CD4-positive, alpha-beta memory T cell (primary cell): ENCODE results near the gene MAP7. TPM values are rescaled to one million over a fixed set of nuclear protein-coding genes. Genes with fewer than 3 reads are reported as not detected.
A peak's percentile ranks its signal among the peaks of the same experiment; 100 is the strongest.

Source experiments
- CTCF ChIA-PET: fragments of 350-600 bp; sonication (Branson Sonifier 250); formaldehyde crosslinking; loops from one replicate; lab custom pipeline; 2021; ENCODE audit warnings: inconsistent platforms; ENCODE audit not compliant: partially characterized antibody; lab: Charles Lee
- POLR2A ChIA-PET: fragments of 350-600 bp; sonication (Branson Sonifier 250); formaldehyde crosslinking; loops from one replicate; lab custom pipeline; 2021; ENCODE audit not compliant: partially characterized antibody; lab: Charles Lee
- DNase-seq, 5 donors: peaks; one replicate each; pipeline versions ENCODE4 v3.0.0 to v3.0.0-alpha.2; 2020 to 2022; ENCODE audit warnings: mixed read lengths in 1 of 5
- H3K27ac ChIP-seq: one replicate; pipeline ENCODE4 v1.7.0; 2013; ENCODE audit warnings: low read depth, low read length
- H3K27me3 ChIP-seq: 2 replicates; pipeline ENCODE4 v1.7.0; 2013; ENCODE audit warnings: mild to moderate bottlenecking, low read length, moderate library complexity; ENCODE audit not compliant: insufficient read depth
- H3K36me3 ChIP-seq: 2 replicates; pipeline ENCODE4 v1.7.0; 2013; ENCODE audit warnings: mild to moderate bottlenecking, low read length, moderate library complexity; ENCODE audit not compliant: insufficient read depth
- H3K4me1 ChIP-seq: 2 replicates; pipeline ENCODE4 v1.7.0; 2013; ENCODE audit warnings: mild to moderate bottlenecking, low read length, moderate library complexity; ENCODE audit not compliant: insufficient read depth
- H3K4me3 ChIP-seq, 2 donors: one replicate each; pipeline ENCODE4 v1.7.0; 2013; ENCODE audit warnings: low read length in 2 of 2, mild to moderate bottlenecking in 1 of 2
- H3K9me3 ChIP-seq, 2 donors: one replicate each; pipeline ENCODE4 v1.7.0; 2013; ENCODE audit warnings: low read length in 2 of 2, control low read depth in 1 of 2; ENCODE audit not compliant: control insufficient read depth in 1 of 2
- H3K27ac Mint-ChIP-seq, 7 donors: one replicate each; pipeline ENCODE4 v1.8.0; 2020 to 2021; ENCODE audit warnings: mixed read lengths in 7 of 7, mild to moderate bottlenecking in 6 of 7, inconsistent platforms in 3 of 7, moderate library complexity in 3 of 7
- H3K27me3 Mint-ChIP-seq, 2 donors: one replicate each; pipeline ENCODE4 v1.8.0; 2020 to 2021; ENCODE audit warnings: mixed read lengths in 2 of 2
- H3K36me3 Mint-ChIP-seq, 2 donors: one replicate each; pipeline ENCODE4 v1.8.0; 2020 to 2021; ENCODE audit warnings: mixed read lengths in 2 of 2, inconsistent platforms in 1 of 2, mild to moderate bottlenecking in 1 of 2
- H3K4me1 Mint-ChIP-seq, 4 donors: one replicate each; pipeline ENCODE4 v1.8.0; 2020 to 2021; ENCODE audit warnings: mixed read lengths in 4 of 4, mild to moderate bottlenecking in 1 of 4
- H3K4me3 Mint-ChIP-seq, 8 donors: one replicate each; pipeline ENCODE4 v1.8.0; 2020 to 2021; ENCODE audit warnings: mixed read lengths in 8 of 8, mild to moderate bottlenecking in 7 of 8, moderate library complexity in 6 of 8, inconsistent platforms in 3 of 8
- H3K9me3 Mint-ChIP-seq, 8 donors: one replicate each; pipeline ENCODE4 v1.8.0; 2020 to 2021; ENCODE audit warnings: mixed read lengths in 8 of 8, mild to moderate bottlenecking in 5 of 8, inconsistent platforms in 3 of 8, moderate library complexity in 1 of 8
- intact Hi-C: fragments of 100-400 bp; cut with micrococcal nuclease; formaldehyde crosslinking; loops from one replicate; pipeline ENCODE4 v1.15.1; 2023
- polyA plus RNA-seq, 2 donors: library from polyadenylated mRNA; unstranded; fragments of 300-500 nt; fragmentation: Illumina TruSeq; gene quantifications; one replicate each; pipeline ENCODE4 v1.2.3, GENCODE V29; 2021
- total RNA-seq, 2 experiments: library from RNA; stranded (reverse); gene quantifications; one replicate each; pipeline ENCODE4 v1.2.3, GENCODE V29; 2021

The MAP7 gene
- total and polyA plus RNA-seq, 4 experiments from 2014 or later = 0.55 to 1.5 (median 0.65) TPM

GRCh38 chr6:136579800-136580199 is 29.6 kb upstream of the MAP7 start:
- DNase-seq = no peak
- Mint-ChIP-seq H3K36me3 (peaks cover 72 to 81% of the 10 kb centered on the region in 2 donors), H3K9me3 (no peaks in the 10 kb centered on the region), H3K27me3 (no peaks in the 10 kb centered on the region), H3K27ac (peak overlapping the region in 1 of 7 donors; percentile 32), H3K4me3 (no peak overlapping the region), H3K4me1 (peaks cover 0 to 1% (median 0%) of the 10 kb centered on the region in 4 donors)
- Histone ChIP-seq H3K4me1 (no peaks in the 10 kb centered on the region), H3K27me3 (no peaks in the 10 kb centered on the region), H3K27ac (no peak overlapping the region), H3K36me3 (peaks cover 57% of the 10 kb centered on the region), H3K9me3 (no peaks in the 10 kb centered on the region), H3K4me3 (no peak overlapping the region)
- ChIA-PET CTCF (interaction anchor here (1.1 kb wide), 1 partner anchor 23 kb away, joined by 3 read pairs; no protein-coding TSS in a partner anchor), POLR2A (no interaction called here)
- intact Hi-C loops = no loop called here

- Mint-ChIP-seq H3K4me1 (peaks cover 0 to 3% (median 0%) of the 10 kb centered on the region in 4 donors), H3K9me3 (peaks cover 0 to 3% (median under 1%) of the 10 kb centered on the region in 8 donors), H3K36me3 (peaks cover 69 to 76% of the 10 kb centered on the region in 2 donors), H3K27me3 (no peaks in the 10 kb centered on the region), H3K27ac (peak overlapping the region in 1 of 7 donors; percentile 42), H3K4me3 (no peak overlapping the region)
- intact Hi-C loops = no loop called here
- no peaks in the 10 kb centered on the region for H3K9me3 ChIP-seq
- DNase-seq = no peak
- peaks cover 54% of the 10 kb centered on the region for H3K36me3 ChIP-seq
- no peaks in the 10 kb centered on the region for H3K4me1 ChIP-seq
- no peak overlapping the region for H3K4me3 ChIP-seq
- no peaks in the 10 kb centered on the region for H3K27me3 ChIP-seq
- ChIA-PET CTCF (no interaction called here), POLR2A (no interaction called here)
- H3K27ac ChIP-seq = no peak overlapping the region
Measured at GRCh38 chr6:136576821-136577220, 26.6 kb upstream of the MAP7 start.

- peaks cover 0 to 23% (median 15%) of the 10 kb centered on the region in 4 donors for H3K4me1 Mint-ChIP-seq
Measured at GRCh38 chr6:136571496-136571895, 21.3 kb upstream of the MAP7 start.

GRCh38 chr6:136571065-136571464 is 20.8 kb upstream of the MAP7 start:
- Histone ChIP-seq H3K4me3 (no peak overlapping the region), H3K27ac (no peak overlapping the region), H3K27me3 (no peaks in the 10 kb centered on the region), H3K9me3 (no peaks in the 10 kb centered on the region), H3K4me1 (peaks cover 27% of the 10 kb centered on the region), H3K36me3 (peaks cover 20% of the 10 kb centered on the region)
- POLR2A ChIA-PET = no interaction called here
- H3K4me3 Mint-ChIP-seq = no peak overlapping the region
- peak overlapping the region in 1 of 7 donors; percentile 0 for H3K27ac Mint-ChIP-seq
- peaks cover 0 to 7% (median 3%) of the 10 kb centered on the region in 8 donors for H3K9me3 Mint-ChIP-seq
- no peak for DNase-seq
- CTCF ChIA-PET = no interaction called here
- intact Hi-C loops = no loop called here
- H3K36me3 Mint-ChIP-seq = peaks cover 63 to 71% of the 10 kb centered on the region in 2 donors
- H3K27me3 Mint-ChIP-seq = no peaks in the 10 kb centered on the region
- peaks cover 0 to 23% (median 15%) of the 10 kb centered on the region in 4 donors for H3K4me1 Mint-ChIP-seq

More at GRCh38 chr6:136571496-136571895, 21.3 kb upstream of the MAP7 start:
- ChIA-PET CTCF (no interaction called here), POLR2A (no interaction called here)
- Histone ChIP-seq H3K27ac (no peak overlapping the region), H3K36me3 (peaks cover 21% of the 10 kb centered on the region), H3K4me3 (no peak overlapping the region), H3K27me3 (no peaks in the 10 kb centered on the region), H3K9me3 (no peaks in the 10 kb centered on the region), H3K4me1 (peaks cover 23% of the 10 kb centered on the region)
- DNase-seq = no peak
- H3K27ac Mint-ChIP-seq = peak overlapping the region in 1 of 7 donors; percentile 0
- H3K4me3 Mint-ChIP-seq = no peak overlapping the region
- peaks cover 0 to 7% (median 3%) of the 10 kb centered on the region in 8 donors for H3K9me3 Mint-ChIP-seq
- H3K27me3 Mint-ChIP-seq = no peaks in the 10 kb centered on the region
- H3K36me3 Mint-ChIP-seq = peaks cover 64 to 71% of the 10 kb centered on the region in 2 donors
- intact Hi-C loops = no loop called here

- Mint-ChIP-seq H3K4me3 (no peak overlapping the region), H3K4me1 (peaks cover 4 to 39% (median 25%) of the 10 kb centered on the region in 4 donors), H3K27ac (peak overlapping the region in 5 of 7 donors; percentile 12 to 59 (median 33)), H3K9me3 (peaks cover 0 to 7% (median 2%) of the 10 kb centered on the region in 8 donors), H3K36me3 (peaks cover 58 to 74% of the 10 kb centered on the region in 2 donors), H3K27me3 (no peaks in the 10 kb centered on the region)
- Histone ChIP-seq H3K9me3 (no peaks in the 10 kb centered on the region), H3K27me3 (no peaks in the 10 kb centered on the region), H3K36me3 (peaks cover 20% of the 10 kb centered on the region), H3K4me3 (no peak overlapping the region), H3K4me1 (peaks cover 45% of the 10 kb centered on the region), H3K27ac (no peak overlapping the region)
- no peak for DNase-seq
- intact Hi-C loops = no loop called here
- ChIA-PET CTCF (interaction anchor here (9.8 kb wide), 1 partner anchor 17 kb away, joined by 56 read pairs; the partner anchor contains the start of gene MAP7), POLR2A (interaction anchor here (1.7 kb wide), 1 partner anchor 224 kb away, joined by 4 read pairs; the partner anchor contains the start of gene MAP3K5)
Measured at GRCh38 chr6:136568129-136568528, 17.9 kb upstream of the MAP7 start.

GRCh38 chr6:136567688-136568087 is 17.5 kb upstream of the MAP7 start:
- Mint-ChIP-seq H3K36me3 (peaks cover 54 to 74% of the 10 kb centered on the region in 2 donors), H3K4me1 (peaks cover 4 to 37% (median 26%) of the 10 kb centered on the region in 4 donors), H3K27me3 (no peaks in the 10 kb centered on the region), H3K9me3 (peaks cover 0 to 7% (median 2%) of the 10 kb centered on the region in 8 donors), H3K4me3 (no peak overlapping the region), H3K27ac (peak overlapping the region in 4 of 7 donors; percentile 4 to 53 (median 32))
- intact Hi-C loops = no loop called here
- no peaks in the 10 kb centered on the region for H3K9me3 ChIP-seq
- DNase-seq = no peak
- CTCF ChIA-PET = interaction anchor here (9.8 kb wide), 1 partner anchor 17 kb away, joined by 56 read pairs; the partner anchor contains the start of gene MAP7
- no peak overlapping the region for H3K27ac ChIP-seq
- no peak overlapping the region for H3K4me3 ChIP-seq
- no peaks in the 10 kb centered on the region for H3K27me3 ChIP-seq
- H3K4me1 ChIP-seq = peaks cover 45% of the 10 kb centered on the region
- peaks cover 21% of the 10 kb centered on the region for H3K36me3 ChIP-seq
- POLR2A ChIA-PET = interaction anchor here (1.7 kb wide), 1 partner anchor 225 kb away, joined by 4 read pairs; the partner anchor contains the start of gene MAP3K5

GRCh38 chr6:136566851-136567250 is 16.6 kb upstream of the MAP7 start:
- Mint-ChIP-seq H3K27ac (peak overlapping the region in 3 of 7 donors; percentile 13 to 80 (median 35)), H3K36me3 (peaks cover 51 to 75% of the 10 kb centered on the region in 2 donors), H3K4me3 (peak overlapping the region in 1 of 8 donors; percentile 10), H3K4me1 (peaks cover 4 to 37% (median 26%) of the 10 kb centered on the region in 4 donors), H3K27me3 (no peaks in the 10 kb centered on the region), H3K9me3 (peaks cover 0 to 7% (median 1%) of the 10 kb centered on the region in 8 donors)
- peaks cover 22% of the 10 kb centered on the region for H3K36me3 ChIP-seq
- POLR2A ChIA-PET = interaction anchor here (1.7 kb wide), 1 partner anchor 225 kb away, joined by 4 read pairs; the partner anchor contains the start of gene MAP3K5
- no peak overlapping the region for H3K27ac ChIP-seq
- no peak for DNase-seq
- no peaks in the 10 kb centered on the region for H3K9me3 ChIP-seq
- no peaks in the 10 kb centered on the region for H3K27me3 ChIP-seq
- intact Hi-C loops = no loop called here
- CTCF ChIA-PET = interaction anchor here (0.6 to 9.8 kb wide), 3 partner anchors 9 to 98 kb away, joined by 4 to 56 read pairs (median 4); partner anchors contain the start of gene MAP7
- peaks cover 45% of the 10 kb centered on the region for H3K4me1 ChIP-seq
- no peak overlapping the region for H3K4me3 ChIP-seq
